IMR-90 (cell line): ENCODE measurements around the gene PLCG2. TPM values are rescaled to one million over a fixed set of nuclear protein-coding genes. Genes with fewer than 3 reads are reported as not detected.

Experiments used
- ATAC-seq: fragments of 200-7000 bp; cut with Tn5 transposase; 2 replicates; pipeline ENCODE4 v1.9.1; 2020; ENCODE audit warnings: low read depth, mild to moderate bottlenecking, moderate library complexity
- BruUV-seq: library from RNA; stranded (reverse); fragments of 400-500 nt; replicated peaks from 2 replicates; lab custom pipeline; 2021; lab: Mats Ljungman, UMichigan
- CTCF ChIA-PET: fragments of 300-600 bp; formaldehyde crosslinking; extraction: SDS; loops from one replicate; lab custom pipeline; 2021; ENCODE audit warnings: antibody characterized with exemption; lab: Yijun Ruan, JAX
- POLR2A ChIA-PET: fragments of 300-600 bp; sonication (Branson Sonifier 250); formaldehyde crosslinking; loops from one replicate; lab custom pipeline; 2022; ENCODE audit warnings: antibody characterized with exemption; ENCODE audit not compliant: unreplicated experiment; lab: Charles Lee
- DNase-seq: peaks from one replicate; pipeline ENCODE4 v3.0.0; 2013
- H2AFZ ChIP-seq: replicated peaks from 2 replicates; pipeline ENCODE3; 2013; ENCODE audit warnings: low read length, mild to moderate bottlenecking; ENCODE audit not compliant: poor library complexity
- H2AK5ac ChIP-seq: 2 replicates; pipeline ENCODE4 v1.6.1; 2013; ENCODE audit warnings: low read depth, low read length, inconsistent platforms
- H2AK9ac ChIP-seq: replicated peaks from 2 replicates; pipeline ENCODE3; 2013; ENCODE audit warnings: mild to moderate bottlenecking, low read depth, low read length, moderate library complexity; ENCODE audit not compliant: poor library complexity
- H2BK120ac ChIP-seq: 2 replicates; pipeline ENCODE4 v1.6.1; 2013; ENCODE audit warnings: low read depth, low read length, inconsistent platforms
- H2BK15ac ChIP-seq: 3 replicates; pipeline ENCODE4 v1.6.1; 2013; ENCODE audit warnings: low read depth, low read length, inconsistent platforms
- H2BK20ac ChIP-seq: 2 replicates; pipeline ENCODE4 v1.6.1; 2013; ENCODE audit warnings: low read depth, mild to moderate bottlenecking, inconsistent platforms, low read length, moderate library complexity
- H2BK5ac ChIP-seq: 2 replicates; pipeline ENCODE4 v1.6.1; 2013; ENCODE audit warnings: mild to moderate bottlenecking, low read depth, low read length, inconsistent platforms; ENCODE audit not compliant: poor library complexity, severe bottlenecking
- H3K14ac ChIP-seq: replicated peaks from 2 replicates; pipeline ENCODE4 v1.6.1; 2013; ENCODE audit warnings: low read depth, low read length, inconsistent platforms
- H3K18ac ChIP-seq: 2 replicates; pipeline ENCODE4 v1.6.1; 2013; ENCODE audit warnings: low read depth, low read length, control low read depth
- H3K23ac ChIP-seq: 2 replicates; pipeline ENCODE4 v1.6.1; 2013; ENCODE audit warnings: low read depth, low read length, inconsistent platforms
- H3K27ac ChIP-seq: 2 replicates; pipeline ENCODE4 v1.5.1; 2013; ENCODE audit warnings: mild to moderate bottlenecking, control low read depth, low read length; ENCODE audit not compliant: insufficient read depth
- H3K27me3 ChIP-seq: 2 replicates; pipeline ENCODE4 v1.6.1; 2013; ENCODE audit warnings: low read length; ENCODE audit not compliant: control insufficient read depth, insufficient read depth
- H3K36me3 ChIP-seq: 2 replicates; pipeline ENCODE4 v1.6.1; 2013; ENCODE audit warnings: low read length, mixed read lengths; ENCODE audit not compliant: control insufficient read depth, insufficient read depth
- H3K4ac ChIP-seq: 2 replicates; pipeline ENCODE4 v1.6.1; 2013; ENCODE audit warnings: low read depth, low read length, inconsistent platforms
- H3K4me1 ChIP-seq: 2 replicates; pipeline ENCODE4 v1.6.1; 2013; ENCODE audit warnings: low read length, mixed read lengths; ENCODE audit not compliant: control insufficient read depth, insufficient read depth
- H3K4me2 ChIP-seq: 2 replicates; pipeline ENCODE4 v1.6.1; 2013; ENCODE audit warnings: low read depth, mild to moderate bottlenecking, control low read depth, low read length, moderate library complexity
- H3K4me3 ChIP-seq: 2 replicates; pipeline ENCODE4 v1.5.1; 2013; ENCODE audit warnings: low read depth, mild to moderate bottlenecking, control low read depth, low read length, moderate library complexity; ENCODE audit not compliant: insufficient read depth
- H3K56ac ChIP-seq: 2 replicates; pipeline ENCODE4 v1.6.1; 2013; ENCODE audit warnings: low read length, inconsistent platforms; ENCODE audit not compliant: insufficient read depth; ENCODE audit errors: extremely low read depth
- H3K79me1 ChIP-seq, 2 experiments: 2 replicates each; pipeline ENCODE4 v1.6.1; 2013; ENCODE audit warnings: low read length in 2 of 2, inconsistent platforms in 1 of 2, low read depth in 1 of 2
- H3K9ac ChIP-seq: 2 replicates; pipeline ENCODE4 v1.6.1; 2013; ENCODE audit warnings: low read depth, low read length, control low read depth
- H3K9me1 ChIP-seq: 2 replicates; pipeline ENCODE4 v1.6.1; 2013; ENCODE audit warnings: low read length, inconsistent platforms; ENCODE audit not compliant: insufficient read depth
- H3K9me3 ChIP-seq: 2 replicates; pipeline ENCODE4 v1.6.1; 2013; ENCODE audit warnings: low read length; ENCODE audit not compliant: control insufficient read depth, insufficient read depth
- H4K20me1 ChIP-seq: 2 replicates; pipeline ENCODE4 v1.6.1; 2013; ENCODE audit warnings: low read length, inconsistent platforms; ENCODE audit not compliant: insufficient read depth
- H4K5ac ChIP-seq: 2 replicates; pipeline ENCODE4 v1.6.1; 2013; ENCODE audit warnings: mild to moderate bottlenecking, low read depth, low read length, control low read depth
- H4K8ac ChIP-seq, 2 experiments: 2 replicates each; pipeline ENCODE4 v1.6.1; 2013; ENCODE audit warnings: low read depth in 2 of 2, low read length in 2 of 2, control low read depth in 1 of 2, inconsistent platforms in 1 of 2
- H4K91ac ChIP-seq: 2 replicates; pipeline ENCODE4 v1.6.1; 2013; ENCODE audit warnings: low read depth, low read length, inconsistent platforms; ENCODE audit not compliant: insufficient read depth
- BHLHE40 ChIP-seq: fragments of 150-350 bp; IDR thresholded peaks from 2 replicates; pipeline ENCODE4 v1.6.1; 2016; ENCODE audit warnings: mild to moderate bottlenecking, low read depth, low read length
- CTCF ChIP-seq: conservative IDR thresholded peaks from 2 replicates; pipeline ENCODE4 v1.5.1; 2012; ENCODE audit warnings: mild to moderate bottlenecking, low read depth, low read length, improper control_type of control experiment
- FOS ChIP-seq: fragments of 150-350 bp; IDR thresholded peaks from 2 replicates; pipeline ENCODE4 v1.6.1; 2016; ENCODE audit warnings: low read depth, low read length
- RCOR1 ChIP-seq: IDR thresholded peaks from 2 replicates; pipeline ENCODE4 v1.6.1; 2012; ENCODE audit warnings: mild to moderate bottlenecking, low read length, improper control_type of control experiment; ENCODE audit not compliant: insufficient replicate concordance
- RFX5 ChIP-seq: IDR thresholded peaks from 2 replicates; pipeline ENCODE4 v1.8.0; 2012; ENCODE audit warnings: low read depth, mild to moderate bottlenecking, low read length, moderate library complexity
- SMC3 ChIP-seq: fragments of 150-350 bp; IDR thresholded peaks from 2 replicates; pipeline ENCODE4 v1.6.1; 2016; ENCODE audit warnings: low read depth, mild to moderate bottlenecking, antibody characterized with exemption, low read length, moderate library complexity
- WGBS, 2 experiments: methylation state at CpG; one replicate each; pipeline versions ENCODE4 v1.1.5 to v1.1.7; 2013; ENCODE audit warnings: missing lambda C conversion rate in 2 of 2; ENCODE audit not compliant: insufficient read length in 1 of 2; ENCODE audit errors: extremely low coverage in 2 of 2; 5-methylcytosine and 5-hydroxymethylcytosine counted together
- dilution Hi-C: fragments of 300-500 bp; cut with HindIII; formaldehyde crosslinking; loops from one replicate; pipeline ENCODE4 v1.14.3; 2018; ENCODE audit warnings: low sequenced_read_pairs; ENCODE audit not compliant: unreplicated experiment
- in situ Hi-C: fragments of 300-500 bp; cut with MboI; formaldehyde crosslinking; loops from 3 replicates; pipeline ENCODE4 v1.14.3; 2019; ENCODE audit warnings: low sequenced_read_pairs, inconsistent platforms, mixed read lengths
- intact Hi-C: fragments of 100-400 bp; cut with micrococcal nuclease; formaldehyde crosslinking; loops from 2 replicates; pipeline ENCODE4 v1.10.0; 2022
- polyA plus RNA-seq, 3 experiments: library from polyadenylated mRNA; depleted of rRNA; stranded (reverse); fragments of >200 nt; gene quantifications; 2 replicates each; pipeline ENCODE4 v1.2.3, GENCODE V29; 2012; ENCODE audit warnings: low replicate concordance in 1 of 3
- total RNA-seq: library from RNA; depleted of rRNA; stranded (reverse); fragments of >200 nt; gene quantifications from 2 replicates; pipeline ENCODE4 v1.2.3, GENCODE V29; 2012

The PLCG2 gene
- total and polyA plus RNA-seq, 2 of the 4 experiments (the other 2 are of a cell fraction), result 0.14 to 0.18 TPM

GRCh38 chr16:81917375-81917774, 138.3 kb downstream of the PLCG2 start:
- Histone ChIP-seq H3K14ac (no peak overlapping the region), H3K4me3 (no peak overlapping the region), H2BK5ac (no peak overlapping the region), H4K91ac (no peak overlapping the region), H3K27me3 (peaks cover 2% of the 10 kb centered on the region; the same call in 1 of the 2 replicates), H2AK5ac (no peak overlapping the region), H2AK9ac (no peak overlapping the region), H4K5ac (no peak overlapping the region), H3K18ac (no peak overlapping the region), H2BK15ac (no peak overlapping the region), H3K4me1 (no peaks in the 10 kb centered on the region; the same call in 1 of the 2 replicates), H3K9me3 (no peaks in the 10 kb centered on the region), H3K36me3 (no peaks in the 10 kb centered on the region), H3K23ac (no peak overlapping the region), H3K4ac (no peak overlapping the region), H3K9me1 (no peaks in the 10 kb centered on the region), H3K27ac (no peak overlapping the region), H3K79me1 (no peaks in the 10 kb centered on the region), H4K8ac (no peak overlapping the region), H4K20me1 (no peaks in the 10 kb centered on the region), H3K56ac (no peak overlapping the region), H3K4me2 (no peak overlapping the region), H2AFZ (no peak overlapping the region), H3K9ac (no peak overlapping the region), H2BK20ac (no peak overlapping the region), H2BK120ac (no peak overlapping the region)
- dilution Hi-C loops (no loop called here), intact Hi-C loops (no loop called here), in situ Hi-C loops (no loop called here)
- ATAC-seq (no peak), DNase-seq (no peak)
- TF ChIP-seq FOS (no peak), BHLHE40 (no peak), CTCF (no peak), RCOR1 (no peak), SMC3 (no peak), RFX5 (no peak)
- no CpG with 5 or more reads among the region's 2 CpGs for WGBS, 2 experiments
- POLR2A ChIA-PET, result no interaction called here
- no TSS peak for BruUV-seq
- CTCF ChIA-PET, result no interaction called here
